Adipocyte (in vitro differentiated cells): ENCODE measurements around the gene PTPN21.

Experiments used
- DNase-seq: peaks from one replicate; pipeline ENCODE4 v3.0.0-alpha.2; 2015; ENCODE audit warnings: low read depth
- H3K27me3 ChIP-seq: replicated peaks from 2 replicates; pipeline ENCODE4 v1.7.0; 2013; ENCODE audit warnings: mild to moderate bottlenecking, low read length, moderate library complexity; ENCODE audit not compliant: control insufficient read depth, insufficient read depth
- H3K36me3 ChIP-seq: 2 replicates; pipeline ENCODE4 v1.7.0; 2013; ENCODE audit warnings: low read length, mild to moderate bottlenecking, moderate library complexity; ENCODE audit not compliant: control insufficient read depth, insufficient read depth, severe bottlenecking
- H3K4me1 ChIP-seq: 2 replicates; pipeline ENCODE4 v1.7.0; 2013; ENCODE audit warnings: mild to moderate bottlenecking, low read length, moderate library complexity; ENCODE audit not compliant: control insufficient read depth, insufficient read depth
- H3K4me3 ChIP-seq: 2 replicates; pipeline ENCODE4 v1.7.0; 2013; ENCODE audit warnings: mild to moderate bottlenecking, low read length, moderate library complexity
- H3K9ac ChIP-seq: 2 replicates; pipeline ENCODE4 v1.7.0; 2013; ENCODE audit warnings: mild to moderate bottlenecking, low read length, moderate library complexity
- H3K9me3 ChIP-seq: 2 replicates; pipeline ENCODE4 v1.7.0; 2013; ENCODE audit warnings: mild to moderate bottlenecking, low read length, moderate library complexity; ENCODE audit not compliant: control insufficient read depth

Gene PTPN21

DNA sequence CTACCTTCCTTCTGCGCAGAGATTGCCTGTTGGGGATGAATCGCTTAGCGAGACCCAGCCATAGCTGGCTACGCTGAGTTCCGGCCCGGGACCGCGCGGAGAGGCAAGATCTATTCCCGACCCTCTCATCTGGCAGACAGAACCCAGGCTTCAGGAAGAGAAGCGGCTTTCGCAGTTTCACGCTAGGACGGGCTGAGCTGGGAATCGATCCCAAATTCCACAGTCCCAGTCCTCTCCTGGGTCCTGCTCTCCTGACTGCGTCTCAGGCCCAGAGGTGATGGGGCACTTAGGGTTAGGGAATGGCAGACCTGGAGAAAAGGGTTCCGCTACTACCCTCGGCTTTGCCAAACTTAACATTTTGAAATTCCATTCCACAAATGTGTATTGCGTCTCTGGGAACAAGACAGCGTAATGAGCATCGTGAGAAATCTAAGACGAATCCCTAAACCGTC, 2.8 kb downstream of the PTPN21 start:
- Histone ChIP-seq H3K9me3 (no peaks in the 10 kb centered on the region), H3K4me1 (peaks cover 28% of the 10 kb centered on the region), H3K27me3 (no peaks in the 10 kb centered on the region), H3K36me3 (peaks cover 23% of the 10 kb centered on the region), H3K4me3 (peak overlapping the region; percentile 86), H3K9ac (peak overlapping the region; percentile 90)
- DNase-seq: peak; percentile 58

- Histone ChIP-seq H3K9ac (peak overlapping the region; percentile 90), H3K27me3 (no peaks in the 10 kb centered on the region), H3K36me3 (peaks cover 23% of the 10 kb centered on the region), H3K4me3 (peak overlapping the region; percentile 86), H3K4me1 (peaks cover 25% of the 10 kb centered on the region), H3K9me3 (no peaks in the 10 kb centered on the region)
- peak; percentile 93 for DNase-seq
Observed at GRCh38 chr14:88551094-88551870, 3.5 kb downstream of the PTPN21 start.

DNA sequence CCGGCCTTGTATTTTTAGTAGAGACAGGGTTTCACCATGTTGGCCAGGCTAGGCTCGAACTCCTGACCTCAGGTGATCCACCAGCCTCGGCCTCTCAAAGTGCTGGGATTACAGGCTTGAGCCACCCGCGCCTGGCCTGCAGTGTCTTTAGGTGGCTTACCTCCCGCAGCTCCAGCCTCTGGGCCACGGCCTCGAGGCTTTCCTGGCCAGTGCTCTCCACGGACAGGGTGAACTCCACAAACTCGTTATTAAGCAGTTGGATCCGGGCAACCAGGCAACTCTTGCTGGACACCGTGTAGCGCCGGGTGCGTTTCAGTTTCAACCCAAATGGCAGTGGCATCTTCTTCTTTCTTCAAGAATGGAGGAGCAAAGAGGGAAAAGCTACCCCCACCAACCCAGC, 4.7 kb downstream of the PTPN21 start:
- H3K9ac ChIP-seq: no peak overlapping the region
- H3K4me3 ChIP-seq: no peak overlapping the region
- no peaks in the 10 kb centered on the region for H3K9me3 ChIP-seq
- DNase-seq: no peak
- H3K4me1 ChIP-seq: peaks cover 25% of the 10 kb centered on the region
- peaks cover 26% of the 10 kb centered on the region for H3K36me3 ChIP-seq
- no peaks in the 10 kb centered on the region for H3K27me3 ChIP-seq

- no peaks in the 10 kb centered on the region for H3K27me3 ChIP-seq
Observed at GRCh38 chr14:88547386-88547780, 7.4 kb downstream of the PTPN21 start.

DNA sequence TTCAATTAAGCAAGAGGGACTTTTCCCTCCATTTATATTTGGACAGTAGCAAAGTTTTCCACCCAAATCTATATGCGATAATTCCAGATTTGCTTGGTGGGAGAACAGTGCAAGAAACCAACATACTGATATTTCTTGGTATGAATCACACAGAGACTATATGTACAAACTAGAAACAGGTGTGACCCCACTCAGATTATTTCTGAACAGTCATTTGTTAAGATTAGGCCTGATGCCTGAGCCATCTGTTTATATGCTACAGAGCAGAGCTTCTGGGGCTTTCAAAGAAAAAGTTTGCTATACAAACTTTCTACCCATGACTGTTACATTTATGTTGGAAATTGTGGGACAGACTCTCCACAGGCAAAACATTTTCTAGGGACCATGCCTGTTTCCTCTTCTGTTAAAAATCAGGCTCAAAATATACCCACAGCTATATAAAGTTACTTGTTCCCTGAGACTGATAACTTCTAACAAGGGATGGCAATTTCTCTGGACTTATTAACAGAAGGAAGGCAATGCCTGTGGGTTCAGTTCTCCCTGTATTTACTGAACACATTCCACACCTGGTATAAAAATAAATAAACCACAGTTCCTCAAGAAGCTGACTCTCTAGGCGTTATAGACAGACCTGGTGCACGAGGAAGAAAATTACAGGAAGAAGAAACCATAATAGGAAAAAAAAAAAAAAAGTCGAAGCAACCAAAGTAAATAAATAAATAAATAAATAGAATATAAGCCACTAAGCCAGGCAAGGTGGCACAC, 8.0 kb downstream of the PTPN21 start:
- Histone ChIP-seq H3K4me1 (peaks cover 17% of the 10 kb centered on the region), H3K36me3 (peaks cover 33% of the 10 kb centered on the region), H3K9me3 (no peaks in the 10 kb centered on the region), H3K4me3 (no peak overlapping the region), H3K27me3 (no peaks in the 10 kb centered on the region), H3K9ac (no peak overlapping the region)
- DNase-seq: no peak

More at GRCh38 chr14:88547386-88547780, 7.4 kb downstream of the PTPN21 start:
- peaks cover 20% of the 10 kb centered on the region for H3K4me1 ChIP-seq
- DNase-seq: no peak
- no peaks in the 10 kb centered on the region for H3K9me3 ChIP-seq
- H3K36me3 ChIP-seq: peaks cover 33% of the 10 kb centered on the region
- H3K4me3 ChIP-seq: no peak overlapping the region
- H3K9ac ChIP-seq: no peak overlapping the region

DNA sequence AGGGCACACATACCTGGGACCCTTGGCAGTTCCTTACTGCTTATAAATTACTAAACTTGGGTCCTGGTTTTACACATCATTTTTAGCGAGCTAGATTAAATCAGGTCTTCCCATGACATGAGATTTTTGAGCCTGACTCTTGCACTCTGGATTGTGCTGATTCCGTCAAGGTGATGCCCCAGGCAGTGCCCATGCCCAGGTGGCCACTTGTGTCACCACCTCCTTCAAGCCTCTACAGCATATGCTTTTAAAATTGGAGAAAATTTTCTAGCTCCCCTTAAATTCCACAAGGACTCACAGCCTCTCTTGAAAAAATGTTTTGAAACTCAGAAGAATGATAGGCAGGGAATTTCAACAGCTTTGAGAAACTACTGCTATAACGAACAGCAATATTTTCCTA, 9.6 kb downstream of the PTPN21 start:
- DNase-seq: no peak
- Histone ChIP-seq H3K36me3 (peaks cover 42% of the 10 kb centered on the region), H3K9ac (no peak overlapping the region), H3K4me3 (no peak overlapping the region), H3K9me3 (no peaks in the 10 kb centered on the region), H3K4me1 (peaks cover 10% of the 10 kb centered on the region), H3K27me3 (no peaks in the 10 kb centered on the region)

DNA sequence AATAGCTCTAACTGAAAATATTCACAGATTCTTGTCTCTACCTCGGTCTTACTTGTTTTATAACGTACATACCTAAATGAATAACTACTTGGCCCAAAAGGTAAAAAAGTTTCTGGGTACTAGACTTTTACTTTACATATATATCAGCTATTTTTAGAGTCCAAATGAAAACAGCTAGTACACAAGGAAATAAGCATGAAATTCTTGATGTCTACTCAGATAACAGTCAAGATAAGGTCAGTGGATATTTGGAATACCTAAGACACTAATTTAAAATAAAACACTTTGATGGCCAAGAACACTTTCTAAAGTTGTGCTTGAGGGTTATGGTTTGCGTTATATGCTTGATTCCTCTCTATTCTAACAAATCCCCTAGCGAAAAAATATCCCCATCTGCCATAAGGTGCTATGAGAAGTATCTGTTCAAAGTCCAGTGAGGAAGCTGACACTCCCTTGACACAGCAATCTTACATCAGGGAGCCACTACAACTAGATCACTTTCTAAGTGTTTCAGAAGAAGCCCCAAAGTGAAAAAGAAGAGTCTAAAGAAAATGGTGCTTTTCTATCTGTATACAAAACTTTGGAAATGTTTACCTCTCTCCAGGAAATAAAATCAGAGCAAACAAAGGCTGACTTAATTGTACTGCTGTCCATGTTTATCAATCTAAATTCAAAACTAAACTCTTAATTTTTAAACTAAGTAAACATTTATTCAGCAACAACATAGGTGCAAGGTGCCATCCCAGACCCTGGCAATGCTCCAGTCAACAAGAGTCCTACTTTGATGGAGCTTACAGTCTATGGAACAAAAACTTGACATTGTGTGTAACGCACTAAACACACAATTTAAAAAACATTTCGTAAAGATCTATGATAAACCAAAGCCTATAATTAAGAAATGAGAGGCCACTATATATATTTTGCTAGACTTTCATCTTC, 11.7 kb downstream of the PTPN21 start:
- Histone ChIP-seq H3K9me3 (no peaks in the 10 kb centered on the region), H3K4me3 (no peak overlapping the region), H3K27me3 (no peaks in the 10 kb centered on the region), H3K36me3 (peaks cover 32% of the 10 kb centered on the region), H3K9ac (no peak overlapping the region), H3K4me1 (peaks cover 10% of the 10 kb centered on the region)
- peak; percentile 34 for DNase-seq

- peaks cover 10% of the 10 kb centered on the region for H3K4me1 ChIP-seq
- H3K4me3 ChIP-seq: no peak overlapping the region
- H3K27me3 ChIP-seq: no peaks in the 10 kb centered on the region
- no peak for DNase-seq
- no peaks in the 10 kb centered on the region for H3K9me3 ChIP-seq
- no peak overlapping the region for H3K9ac ChIP-seq
- peaks cover 29% of the 10 kb centered on the region for H3K36me3 ChIP-seq
Observed at GRCh38 chr14:88541324-88541723, 13.5 kb downstream of the PTPN21 start.

- no peak for DNase-seq
Observed at GRCh38 chr14:88535813-88536212, 19.0 kb downstream of the PTPN21 start.

DNA sequence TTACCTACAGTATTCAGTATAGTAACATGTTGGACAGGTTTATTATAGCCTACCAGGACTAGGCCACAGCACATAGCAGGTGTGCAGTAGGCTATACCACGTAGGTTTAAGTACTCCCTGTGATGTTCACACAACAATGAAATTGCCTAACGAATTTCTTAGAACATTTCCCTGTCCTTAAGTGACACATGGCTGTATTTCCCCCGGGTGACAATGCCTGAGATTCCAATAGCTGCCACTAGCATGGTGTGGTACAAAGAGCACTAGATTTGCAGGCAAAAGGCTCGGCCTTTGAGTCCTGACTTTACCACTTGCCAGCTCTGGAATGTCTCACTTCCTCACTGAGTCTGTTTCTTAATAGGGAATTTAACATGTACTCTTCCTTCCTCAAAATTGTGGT, 19.7 kb downstream of the PTPN21 start:
- Histone ChIP-seq H3K27me3 (no peaks in the 10 kb centered on the region), H3K9me3 (peaks cover 3% of the 10 kb centered on the region), H3K36me3 (peaks cover 15% of the 10 kb centered on the region), H3K4me1 (peaks cover 7% of the 10 kb centered on the region), H3K4me3 (no peak overlapping the region), H3K9ac (no peak overlapping the region)
- DNase-seq: no peak

More at GRCh38 chr14:88535813-88536212, 19.0 kb downstream of the PTPN21 start:
- no peaks in the 10 kb centered on the region for H3K27me3 ChIP-seq
- H3K4me1 ChIP-seq: peaks cover 7% of the 10 kb centered on the region
- no peak overlapping the region for H3K4me3 ChIP-seq
- H3K36me3 ChIP-seq: peaks cover 18% of the 10 kb centered on the region
- no peaks in the 10 kb centered on the region for H3K9me3 ChIP-seq
- H3K9ac ChIP-seq: no peak overlapping the region
